Neural progenitor cell (in vitro differentiated cells): Measurements from ENCODE around the gene SF3A1. TPM values are rescaled to one million over a fixed set of nuclear protein-coding genes. Genes with fewer than 3 reads are reported as not detected.

Source experiments
- DNase-seq: peaks from one replicate; pipeline ENCODE4 v3.0.0-alpha.2; 2016; ENCODE audit warnings: low spot score
- H2AFZ ChIP-seq: fragments of 200-600 bp; sonication (generic); replicated peaks from 2 replicates; pipeline ENCODE4 v1.6.1; 2016; ENCODE audit warnings: antibody characterized with exemption
- H3F3A ChIP-seq: fragments of 200-600 bp; sonication (generic); 2 replicates; pipeline ENCODE4 v1.6.1; 2016; ENCODE audit warnings: antibody characterized with exemption, low read depth
- H3K27ac ChIP-seq: fragments of 200-600 bp; sonication (generic); 2 replicates; pipeline ENCODE4 v1.5.1; 2016; ENCODE audit warnings: mild to moderate bottlenecking
- H3K27me3 ChIP-seq: fragments of 200-600 bp; sonication (generic); 2 replicates; pipeline ENCODE4 v1.6.1; 2016; ENCODE audit warnings: mild to moderate bottlenecking, moderate library complexity
- H3K36me3 ChIP-seq: fragments of 200-600 bp; sonication (generic); 2 replicates; pipeline ENCODE4 v1.5.1; 2016
- H3K4me1 ChIP-seq: fragments of 200-600 bp; sonication (generic); 2 replicates; pipeline ENCODE4 v1.6.1; 2016; ENCODE audit warnings: mixed run types
- H3K4me2 ChIP-seq: fragments of 200-600 bp; sonication (generic); 2 replicates; pipeline ENCODE4 v1.6.1; 2016
- H3K4me3 ChIP-seq: fragments of 200-600 bp; sonication (generic); 2 replicates; pipeline ENCODE4 v1.5.1; 2016
- H3K79me2 ChIP-seq: fragments of 200-600 bp; sonication (generic); 2 replicates; pipeline ENCODE4 v1.6.1; 2016; ENCODE audit warnings: low read depth
- H3K9ac ChIP-seq: fragments of 200-600 bp; sonication (generic); 2 replicates; pipeline ENCODE4 v1.6.1; 2016
- H3K9me3 ChIP-seq: fragments of 200-600 bp; sonication (generic); 2 replicates; pipeline ENCODE4 v1.5.1; 2016; ENCODE audit warnings: low read depth
- H4K20me1 ChIP-seq: fragments of 200-600 bp; sonication (generic); 2 replicates; pipeline ENCODE4 v1.6.1; 2016; ENCODE audit warnings: low read depth
- H3K27ac Mint-ChIP-seq: 3 replicates; pipeline ENCODE4 v1.8.0; 2021; ENCODE audit warnings: mixed read lengths
- H3K27me3 Mint-ChIP-seq: 2 replicates; pipeline ENCODE4 v1.8.0; 2022; ENCODE audit warnings: low read depth, mild to moderate bottlenecking, inconsistent platforms, moderate library complexity, mixed read lengths; ENCODE audit not compliant: insufficient read depth
- H3K36me3 Mint-ChIP-seq: 3 replicates; pipeline ENCODE4 v1.8.0; 2021; ENCODE audit warnings: mixed read lengths
- H3K4me1 Mint-ChIP-seq: 3 replicates; pipeline ENCODE4 v1.8.0; 2021; ENCODE audit warnings: mixed read lengths
- H3K4me3 Mint-ChIP-seq: 3 replicates; pipeline ENCODE4 v1.8.0; 2021; ENCODE audit warnings: mild to moderate bottlenecking, moderate library complexity, mixed read lengths
- H3K9me3 Mint-ChIP-seq: 3 replicates; pipeline ENCODE4 v1.8.0; 2020; ENCODE audit warnings: mixed read lengths
- CTCF ChIP-seq: fragments of 200-600 bp; sonication (generic); IDR thresholded peaks from 2 replicates; pipeline ENCODE4 v1.5.1; 2017; ENCODE audit warnings: antibody characterized with exemption, mild to moderate bottlenecking
- EZH2 ChIP-seq: fragments of 200-600 bp; sonication (generic); IDR thresholded peaks from 2 replicates; pipeline ENCODE4 v1.6.1; 2017; ENCODE audit warnings: antibody characterized with exemption, mild to moderate bottlenecking, moderate library complexity
- EZH2phosphoT487 ChIP-seq: fragments of 200-600 bp; sonication (generic); IDR thresholded peaks from 2 replicates; pipeline ENCODE4 v1.6.1; 2017; ENCODE audit warnings: antibody characterized with exemption
- total RNA-seq: library from RNA; depleted of rRNA; stranded (reverse); fragments of >200 nt; gene quantifications from 2 replicates; pipeline ENCODE4 v1.2.3, GENCODE V29; 2015; ENCODE audit warnings: low replicate concordance

SF3A1 gene
- total RNA-seq, 1 donor from 2014 or later: 29.2 TPM

GRCh38 chr22:30372915-30373314, 16.2 kb upstream of the SF3A1 start:
- Mint-ChIP-seq H3K27ac (no peak overlapping the region), H3K4me1 (peaks cover 13% of the 10 kb centered on the region), H3K36me3 (peaks cover 8% of the 10 kb centered on the region), H3K27me3 (peaks cover 10% of the 10 kb centered on the region), H3K4me3 (no peak overlapping the region), H3K9me3 (no peaks in the 10 kb centered on the region)
- Histone ChIP-seq H3K4me3 (no peak overlapping the region), H3K27me3 (no peaks in the 10 kb centered on the region), H3K36me3 (no peaks in the 10 kb centered on the region), H3K9me3 (no peaks in the 10 kb centered on the region), H3K9ac (no peak overlapping the region), H2AFZ (no peak overlapping the region), H3K4me2 (no peak overlapping the region), H4K20me1 (no peaks in the 10 kb centered on the region), H3K27ac (no peak overlapping the region), H3F3A (no peaks in the 10 kb centered on the region), H3K79me2 (no peaks in the 10 kb centered on the region), H3K4me1 (no peaks in the 10 kb centered on the region)
- TF ChIP-seq EZH2 (no peak), CTCF (no peak), EZH2phosphoT487 (no peak)
- no peak for DNase-seq

- Histone ChIP-seq H3K4me2 (no peak overlapping the region), H3K36me3 (no peaks in the 10 kb centered on the region), H3K9ac (no peak overlapping the region), H3K4me1 (no peaks in the 10 kb centered on the region), H3K9me3 (no peaks in the 10 kb centered on the region), H3K4me3 (no peak overlapping the region), H3K27me3 (no peaks in the 10 kb centered on the region), H3K27ac (no peak overlapping the region), H3F3A (no peaks in the 10 kb centered on the region), H3K79me2 (no peaks in the 10 kb centered on the region), H2AFZ (no peak overlapping the region), H4K20me1 (no peaks in the 10 kb centered on the region)
- peaks cover 13% of the 10 kb centered on the region for H3K4me1 Mint-ChIP-seq
- TF ChIP-seq EZH2 (no peak), CTCF (no peak), EZH2phosphoT487 (no peak)
- peaks cover 7% of the 10 kb centered on the region for H3K36me3 Mint-ChIP-seq
- no peaks in the 10 kb centered on the region for H3K9me3 Mint-ChIP-seq
- H3K4me3 Mint-ChIP-seq: no peak overlapping the region
- no peak overlapping the region for H3K27ac Mint-ChIP-seq
- peaks cover 10% of the 10 kb centered on the region for H3K27me3 Mint-ChIP-seq
- no peak for DNase-seq
These were observed 15.3 kb upstream of the SF3A1 start for GRCh38 chr22:30371981-30372380.

- Histone ChIP-seq H3K27me3 (no peaks in the 10 kb centered on the region), H3K4me1 (no peaks in the 10 kb centered on the region), H3K36me3 (no peaks in the 10 kb centered on the region), H3K79me2 (no peaks in the 10 kb centered on the region), H3K4me3 (no peak overlapping the region), H4K20me1 (no peaks in the 10 kb centered on the region), H3K9me3 (no peaks in the 10 kb centered on the region), H3K9ac (no peak overlapping the region), H2AFZ (no peak overlapping the region), H3F3A (no peaks in the 10 kb centered on the region), H3K27ac (no peak overlapping the region), H3K4me2 (no peak overlapping the region)
- H3K9me3 Mint-ChIP-seq: no peaks in the 10 kb centered on the region
- TF ChIP-seq EZH2phosphoT487 (no peak), CTCF (no peak), EZH2 (no peak)
- peaks cover 8% of the 10 kb centered on the region for H3K27me3 Mint-ChIP-seq
- H3K4me1 Mint-ChIP-seq: peaks cover 13% of the 10 kb centered on the region
- peaks cover 9% of the 10 kb centered on the region for H3K36me3 Mint-ChIP-seq
- no peak overlapping the region for H3K27ac Mint-ChIP-seq
- no peak for DNase-seq
- H3K4me3 Mint-ChIP-seq: no peak overlapping the region
These were observed 14.6 kb upstream of the SF3A1 start for GRCh38 chr22:30371321-30371720.
